Parathyroid adenoma (tissue), 2 donors: ENCODE data around the gene DPP4.

Experiments used
- H2AFZ ChIP-seq: fragments of 300-600 bp; sonication (generic); one replicate; pipeline ENCODE4 v1.7.0; 2017; ENCODE audit warnings: antibody characterized with exemption, mild to moderate bottlenecking
- H3K27ac ChIP-seq: fragments of 300-600 bp; sonication (generic); one replicate; pipeline ENCODE4 v1.7.0; 2017
- H3K27me3 ChIP-seq: fragments of 300-600 bp; sonication (generic); one replicate; pipeline ENCODE4 v1.7.0; 2017; ENCODE audit warnings: low read length; ENCODE audit not compliant: control insufficient read depth, insufficient read depth
- H3K36me3 ChIP-seq: fragments of 300-600 bp; sonication (generic); one replicate; pipeline ENCODE4 v1.7.0; 2017; ENCODE audit warnings: low read length; ENCODE audit not compliant: control insufficient read depth, insufficient read depth
- H3K4me1 ChIP-seq: fragments of 300-600 bp; sonication (generic); one replicate; pipeline ENCODE4 v1.7.0; 2017; ENCODE audit warnings: control low read depth
- H3K4me2 ChIP-seq: fragments of 300-600 bp; sonication (generic); one replicate; pipeline ENCODE4 v1.7.0; 2017; ENCODE audit warnings: low read length
- H3K4me3 ChIP-seq: fragments of 300-600 bp; sonication (generic); one replicate; pipeline ENCODE4 v1.7.0; 2017; ENCODE audit warnings: low read depth, low read length
- H3K79me2 ChIP-seq: fragments of 300-600 bp; sonication (generic); one replicate; pipeline ENCODE4 v1.7.0; 2017; ENCODE audit warnings: control low read depth
- H3K9ac ChIP-seq: fragments of 300-600 bp; sonication (generic); one replicate; pipeline ENCODE4 v1.7.0; 2017; ENCODE audit warnings: mild to moderate bottlenecking
- H3K9me3 ChIP-seq: fragments of 300-600 bp; sonication (generic); one replicate; pipeline ENCODE4 v1.7.0; 2017; ENCODE audit warnings: low read length; ENCODE audit not compliant: control insufficient read depth
- TF ChIP-seq, protein P1 (sequence below): fragments of 300-600 bp; sonication (generic); IDR thresholded peaks from one replicate; pipeline ENCODE4 v1.7.0; 2017; ENCODE audit warnings: antibody characterized with exemption, mild to moderate bottlenecking
- donor health status: primary hyperparathyroidism.

Gene DPP4

GRCh38 chr2:162072976-162073887 lies 783 bp downstream of the DPP4 start:
- H3K27me3 ChIP-seq, result no peaks in the 10 kb centered on the region
- H3K9me3 ChIP-seq, result no peaks in the 10 kb centered on the region
- TF ChIP-seq, protein P1, sequence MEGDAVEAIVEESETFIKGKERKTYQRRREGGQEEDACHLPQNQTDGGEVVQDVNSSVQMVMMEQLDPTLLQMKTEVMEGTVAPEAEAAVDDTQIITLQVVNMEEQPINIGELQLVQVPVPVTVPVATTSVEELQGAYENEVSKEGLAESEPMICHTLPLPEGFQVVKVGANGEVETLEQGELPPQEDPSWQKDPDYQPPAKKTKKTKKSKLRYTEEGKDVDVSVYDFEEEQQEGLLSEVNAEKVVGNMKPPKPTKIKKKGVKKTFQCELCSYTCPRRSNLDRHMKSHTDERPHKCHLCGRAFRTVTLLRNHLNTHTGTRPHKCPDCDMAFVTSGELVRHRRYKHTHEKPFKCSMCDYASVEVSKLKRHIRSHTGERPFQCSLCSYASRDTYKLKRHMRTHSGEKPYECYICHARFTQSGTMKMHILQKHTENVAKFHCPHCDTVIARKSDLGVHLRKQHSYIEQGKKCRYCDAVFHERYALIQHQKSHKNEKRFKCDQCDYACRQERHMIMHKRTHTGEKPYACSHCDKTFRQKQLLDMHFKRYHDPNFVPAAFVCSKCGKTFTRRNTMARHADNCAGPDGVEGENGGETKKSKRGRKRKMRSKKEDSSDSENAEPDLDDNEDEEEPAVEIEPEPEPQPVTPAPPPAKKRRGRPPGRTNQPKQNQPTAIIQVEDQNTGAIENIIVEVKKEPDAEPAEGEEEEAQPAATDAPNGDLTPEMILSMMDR, result no peak
- peak overlapping the region; percentile 33 for H3K4me3 ChIP-seq
- peak overlapping the region; percentile 89 for H2AFZ ChIP-seq
- H3K79me2 ChIP-seq, result peaks cover 4% of the 10 kb centered on the region
- H3K4me1 ChIP-seq, result peaks cover 11% of the 10 kb centered on the region
- peak overlapping the region; percentile 12 for H3K9ac ChIP-seq
- peak overlapping the region; percentile 52 for H3K4me2 ChIP-seq
- H3K36me3 ChIP-seq, result no peaks in the 10 kb centered on the region
- H3K27ac ChIP-seq, result peak overlapping the region; percentile 66

- no peak overlapping the region for H3K27ac ChIP-seq
- H3K4me3 ChIP-seq, result no peak overlapping the region
Measured at GRCh38 chr2:162072181-162072702, 1.8 kb downstream of the DPP4 start.

GRCh38 chr2:162071001-162071400 lies 3.0 kb downstream of the DPP4 start:
- Histone ChIP-seq H3K9me3 (no peaks in the 10 kb centered on the region), H3K27me3 (no peaks in the 10 kb centered on the region)

More at GRCh38 chr2:162072181-162072702, 1.8 kb downstream of the DPP4 start:
- Histone ChIP-seq H3K4me2 (no peak overlapping the region), H3K27me3 (no peaks in the 10 kb centered on the region), H2AFZ (no peak overlapping the region), H3K9me3 (no peaks in the 10 kb centered on the region), H3K4me1 (peaks cover 14% of the 10 kb centered on the region), H3K9ac (no peak overlapping the region), H3K36me3 (no peaks in the 10 kb centered on the region), H3K79me2 (peaks cover 4% of the 10 kb centered on the region)
- TF ChIP-seq, protein P1, result no peak

GRCh38 chr2:162070228-162070936 lies 3.6 kb downstream of the DPP4 start:
- Histone ChIP-seq H3K9me3 (no peaks in the 10 kb centered on the region), H3K27ac (peak overlapping the region; percentile 22), H3K4me3 (no peak overlapping the region), H3K4me1 (peaks cover 17% of the 10 kb centered on the region), H3K4me2 (no peak overlapping the region), H3K27me3 (no peaks in the 10 kb centered on the region), H3K36me3 (no peaks in the 10 kb centered on the region), H3K9ac (no peak overlapping the region), H2AFZ (no peak overlapping the region), H3K79me2 (peaks cover 4% of the 10 kb centered on the region)
- TF ChIP-seq, protein P1, result no peak

More at GRCh38 chr2:162071001-162071400, 3.0 kb downstream of the DPP4 start:
- TF ChIP-seq, protein P1, result no peak
- H2AFZ ChIP-seq, result no peak overlapping the region
- H3K36me3 ChIP-seq, result no peaks in the 10 kb centered on the region
- H3K4me1 ChIP-seq, result peaks cover 17% of the 10 kb centered on the region
- H3K27ac ChIP-seq, result no peak overlapping the region
- peaks cover 4% of the 10 kb centered on the region for H3K79me2 ChIP-seq
- no peak overlapping the region for H3K9ac ChIP-seq
- H3K4me3 ChIP-seq, result no peak overlapping the region
- no peak overlapping the region for H3K4me2 ChIP-seq
